ENCODE measurements around the gene TIFAB. TPM values are rescaled to one million over a fixed set of nuclear protein-coding genes. Genes with fewer than 3 reads are reported as not detected.

TIFAB gene
- total and polyA plus RNA-seq, 2 experiments from 2014 or later, result not detected

DNA sequence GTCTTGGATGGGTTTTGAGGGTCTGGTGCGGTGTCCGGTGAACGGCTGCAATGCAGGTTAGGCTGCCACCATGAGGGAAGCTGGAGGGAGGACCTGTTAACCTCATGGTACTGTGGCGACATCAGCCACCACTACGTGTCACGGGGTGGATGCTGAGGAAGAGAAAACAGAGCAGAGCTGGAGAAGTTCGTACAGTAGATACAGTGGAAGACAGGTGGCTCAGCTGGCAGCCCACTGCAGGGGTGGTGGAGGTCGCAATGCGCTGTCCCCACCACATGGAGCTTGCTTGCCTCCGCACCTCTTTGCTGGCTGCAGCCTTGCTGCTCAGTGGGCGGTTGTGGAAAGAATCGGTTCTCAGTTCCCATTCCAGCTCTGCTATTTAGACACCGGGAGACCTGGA is 7.8 kb downstream of the TIFAB start:
- ATAC-seq (no peak; the same call in 2 of the 3 replicates), DNase-seq (ENCODE audit: low spot score) (no peak)
- Mint-ChIP-seq H3K4me1 (peaks cover 15% of the 10 kb centered on the region; the same call in 2 of the 3 replicates), H3K27me3 (ENCODE audit: insufficient read depth, low read depth, poor library complexity) (peaks cover 9% of the 10 kb centered on the region), H3K36me3 (ENCODE audit: low read depth) (no peaks in the 10 kb centered on the region), H3K4me3 (no peak overlapping the region), H3K9me3 (0 out of 3 replicates have a peak, but pooled peaks cover 3% of the 10 kb centered on the region), H3K27ac (no peak overlapping the region)
- Histone ChIP-seq H3K79me2 (replicated peaks; ENCODE audit: insufficient read depth) (no peaks in the 10 kb centered on the region), H3K36me3 (ENCODE audit: insufficient read depth) (no peaks in the 10 kb centered on the region), H4K20me1 (replicated peaks; ENCODE audit: insufficient read depth) (no peaks in the 10 kb centered on the region), H3K27ac (ENCODE audit: low read depth) (no peak overlapping the region), H3K9me2 (ENCODE audit: insufficient read depth) (no peaks in the 10 kb centered on the region), H2AFZ (no peak overlapping the region), H3K4me2 (no peak overlapping the region), H3K27me3 (ENCODE audit: insufficient read depth) (no peaks in the 10 kb centered on the region), H3K4me3 (no peak overlapping the region), H3F3A (replicated peaks; ENCODE audit: low read depth) (no peaks in the 10 kb centered on the region), H3K4me1 (ENCODE audit: insufficient read depth) (no peaks in the 10 kb centered on the region)
- no peak for TF ChIP-seq EZH2 (IDR thresholded peaks at IDR 0.05; ENCODE audit: low read depth, unreplicated experiment)
- TF ChIP-seq STAT1 (IDR thresholded peaks at IDR 0.05; ENCODE audit: unreplicated experiment), result no peak
- TF ChIP-seq JUNB (IDR thresholded peaks at IDR 0.05; ENCODE audit: unreplicated experiment), result no peak
- TF ChIP-seq, protein P1, sequence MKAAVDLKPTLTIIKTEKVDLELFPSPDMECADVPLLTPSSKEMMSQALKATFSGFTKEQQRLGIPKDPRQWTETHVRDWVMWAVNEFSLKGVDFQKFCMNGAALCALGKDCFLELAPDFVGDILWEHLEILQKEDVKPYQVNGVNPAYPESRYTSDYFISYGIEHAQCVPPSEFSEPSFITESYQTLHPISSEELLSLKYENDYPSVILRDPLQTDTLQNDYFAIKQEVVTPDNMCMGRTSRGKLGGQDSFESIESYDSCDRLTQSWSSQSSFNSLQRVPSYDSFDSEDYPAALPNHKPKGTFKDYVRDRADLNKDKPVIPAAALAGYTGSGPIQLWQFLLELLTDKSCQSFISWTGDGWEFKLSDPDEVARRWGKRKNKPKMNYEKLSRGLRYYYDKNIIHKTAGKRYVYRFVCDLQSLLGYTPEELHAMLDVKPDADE (IDR thresholded peaks at IDR 0.05), result no peak
- no peak for TF ChIP-seq CREB1 (CRISPR knock-in tag; IDR thresholded peaks at IDR 0.05; ENCODE audit: low read depth)
- TF ChIP-seq POLR2AphosphoS5 (IDR thresholded peaks at IDR 0.05; ENCODE audit: low read depth), result no peak
- no peak for TF ChIP-seq NANOG (IDR thresholded peaks at IDR 0.05; ENCODE audit: borderline replicate concordance)
- no peak for TF ChIP-seq ZNF114 (CRISPR knock-in tag; IDR thresholded peaks at IDR 0.05)
- TF ChIP-seq, protein P2, sequence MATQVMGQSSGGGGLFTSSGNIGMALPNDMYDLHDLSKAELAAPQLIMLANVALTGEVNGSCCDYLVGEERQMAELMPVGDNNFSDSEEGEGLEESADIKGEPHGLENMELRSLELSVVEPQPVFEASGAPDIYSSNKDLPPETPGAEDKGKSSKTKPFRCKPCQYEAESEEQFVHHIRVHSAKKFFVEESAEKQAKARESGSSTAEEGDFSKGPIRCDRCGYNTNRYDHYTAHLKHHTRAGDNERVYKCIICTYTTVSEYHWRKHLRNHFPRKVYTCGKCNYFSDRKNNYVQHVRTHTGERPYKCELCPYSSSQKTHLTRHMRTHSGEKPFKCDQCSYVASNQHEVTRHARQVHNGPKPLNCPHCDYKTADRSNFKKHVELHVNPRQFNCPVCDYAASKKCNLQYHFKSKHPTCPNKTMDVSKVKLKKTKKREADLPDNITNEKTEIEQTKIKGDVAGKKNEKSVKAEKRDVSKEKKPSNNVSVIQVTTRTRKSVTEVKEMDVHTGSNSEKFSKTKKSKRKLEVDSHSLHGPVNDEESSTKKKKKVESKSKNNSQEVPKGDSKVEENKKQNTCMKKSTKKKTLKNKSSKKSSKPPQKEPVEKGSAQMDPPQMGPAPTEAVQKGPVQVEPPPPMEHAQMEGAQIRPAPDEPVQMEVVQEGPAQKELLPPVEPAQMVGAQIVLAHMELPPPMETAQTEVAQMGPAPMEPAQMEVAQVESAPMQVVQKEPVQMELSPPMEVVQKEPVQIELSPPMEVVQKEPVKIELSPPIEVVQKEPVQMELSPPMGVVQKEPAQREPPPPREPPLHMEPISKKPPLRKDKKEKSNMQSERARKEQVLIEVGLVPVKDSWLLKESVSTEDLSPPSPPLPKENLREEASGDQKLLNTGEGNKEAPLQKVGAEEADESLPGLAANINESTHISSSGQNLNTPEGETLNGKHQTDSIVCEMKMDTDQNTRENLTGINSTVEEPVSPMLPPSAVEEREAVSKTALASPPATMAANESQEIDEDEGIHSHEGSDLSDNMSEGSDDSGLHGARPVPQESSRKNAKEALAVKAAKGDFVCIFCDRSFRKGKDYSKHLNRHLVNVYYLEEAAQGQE (IDR thresholded peaks at IDR 0.05; ENCODE audit: unreplicated experiment), result no peak
- TF ChIP-seq, protein P3, sequence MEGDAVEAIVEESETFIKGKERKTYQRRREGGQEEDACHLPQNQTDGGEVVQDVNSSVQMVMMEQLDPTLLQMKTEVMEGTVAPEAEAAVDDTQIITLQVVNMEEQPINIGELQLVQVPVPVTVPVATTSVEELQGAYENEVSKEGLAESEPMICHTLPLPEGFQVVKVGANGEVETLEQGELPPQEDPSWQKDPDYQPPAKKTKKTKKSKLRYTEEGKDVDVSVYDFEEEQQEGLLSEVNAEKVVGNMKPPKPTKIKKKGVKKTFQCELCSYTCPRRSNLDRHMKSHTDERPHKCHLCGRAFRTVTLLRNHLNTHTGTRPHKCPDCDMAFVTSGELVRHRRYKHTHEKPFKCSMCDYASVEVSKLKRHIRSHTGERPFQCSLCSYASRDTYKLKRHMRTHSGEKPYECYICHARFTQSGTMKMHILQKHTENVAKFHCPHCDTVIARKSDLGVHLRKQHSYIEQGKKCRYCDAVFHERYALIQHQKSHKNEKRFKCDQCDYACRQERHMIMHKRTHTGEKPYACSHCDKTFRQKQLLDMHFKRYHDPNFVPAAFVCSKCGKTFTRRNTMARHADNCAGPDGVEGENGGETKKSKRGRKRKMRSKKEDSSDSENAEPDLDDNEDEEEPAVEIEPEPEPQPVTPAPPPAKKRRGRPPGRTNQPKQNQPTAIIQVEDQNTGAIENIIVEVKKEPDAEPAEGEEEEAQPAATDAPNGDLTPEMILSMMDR (conservative IDR thresholded peaks at IDR 0.05; ENCODE audit: low read depth in 2 of 2), result no peak
- TF ChIP-seq, protein P4, sequence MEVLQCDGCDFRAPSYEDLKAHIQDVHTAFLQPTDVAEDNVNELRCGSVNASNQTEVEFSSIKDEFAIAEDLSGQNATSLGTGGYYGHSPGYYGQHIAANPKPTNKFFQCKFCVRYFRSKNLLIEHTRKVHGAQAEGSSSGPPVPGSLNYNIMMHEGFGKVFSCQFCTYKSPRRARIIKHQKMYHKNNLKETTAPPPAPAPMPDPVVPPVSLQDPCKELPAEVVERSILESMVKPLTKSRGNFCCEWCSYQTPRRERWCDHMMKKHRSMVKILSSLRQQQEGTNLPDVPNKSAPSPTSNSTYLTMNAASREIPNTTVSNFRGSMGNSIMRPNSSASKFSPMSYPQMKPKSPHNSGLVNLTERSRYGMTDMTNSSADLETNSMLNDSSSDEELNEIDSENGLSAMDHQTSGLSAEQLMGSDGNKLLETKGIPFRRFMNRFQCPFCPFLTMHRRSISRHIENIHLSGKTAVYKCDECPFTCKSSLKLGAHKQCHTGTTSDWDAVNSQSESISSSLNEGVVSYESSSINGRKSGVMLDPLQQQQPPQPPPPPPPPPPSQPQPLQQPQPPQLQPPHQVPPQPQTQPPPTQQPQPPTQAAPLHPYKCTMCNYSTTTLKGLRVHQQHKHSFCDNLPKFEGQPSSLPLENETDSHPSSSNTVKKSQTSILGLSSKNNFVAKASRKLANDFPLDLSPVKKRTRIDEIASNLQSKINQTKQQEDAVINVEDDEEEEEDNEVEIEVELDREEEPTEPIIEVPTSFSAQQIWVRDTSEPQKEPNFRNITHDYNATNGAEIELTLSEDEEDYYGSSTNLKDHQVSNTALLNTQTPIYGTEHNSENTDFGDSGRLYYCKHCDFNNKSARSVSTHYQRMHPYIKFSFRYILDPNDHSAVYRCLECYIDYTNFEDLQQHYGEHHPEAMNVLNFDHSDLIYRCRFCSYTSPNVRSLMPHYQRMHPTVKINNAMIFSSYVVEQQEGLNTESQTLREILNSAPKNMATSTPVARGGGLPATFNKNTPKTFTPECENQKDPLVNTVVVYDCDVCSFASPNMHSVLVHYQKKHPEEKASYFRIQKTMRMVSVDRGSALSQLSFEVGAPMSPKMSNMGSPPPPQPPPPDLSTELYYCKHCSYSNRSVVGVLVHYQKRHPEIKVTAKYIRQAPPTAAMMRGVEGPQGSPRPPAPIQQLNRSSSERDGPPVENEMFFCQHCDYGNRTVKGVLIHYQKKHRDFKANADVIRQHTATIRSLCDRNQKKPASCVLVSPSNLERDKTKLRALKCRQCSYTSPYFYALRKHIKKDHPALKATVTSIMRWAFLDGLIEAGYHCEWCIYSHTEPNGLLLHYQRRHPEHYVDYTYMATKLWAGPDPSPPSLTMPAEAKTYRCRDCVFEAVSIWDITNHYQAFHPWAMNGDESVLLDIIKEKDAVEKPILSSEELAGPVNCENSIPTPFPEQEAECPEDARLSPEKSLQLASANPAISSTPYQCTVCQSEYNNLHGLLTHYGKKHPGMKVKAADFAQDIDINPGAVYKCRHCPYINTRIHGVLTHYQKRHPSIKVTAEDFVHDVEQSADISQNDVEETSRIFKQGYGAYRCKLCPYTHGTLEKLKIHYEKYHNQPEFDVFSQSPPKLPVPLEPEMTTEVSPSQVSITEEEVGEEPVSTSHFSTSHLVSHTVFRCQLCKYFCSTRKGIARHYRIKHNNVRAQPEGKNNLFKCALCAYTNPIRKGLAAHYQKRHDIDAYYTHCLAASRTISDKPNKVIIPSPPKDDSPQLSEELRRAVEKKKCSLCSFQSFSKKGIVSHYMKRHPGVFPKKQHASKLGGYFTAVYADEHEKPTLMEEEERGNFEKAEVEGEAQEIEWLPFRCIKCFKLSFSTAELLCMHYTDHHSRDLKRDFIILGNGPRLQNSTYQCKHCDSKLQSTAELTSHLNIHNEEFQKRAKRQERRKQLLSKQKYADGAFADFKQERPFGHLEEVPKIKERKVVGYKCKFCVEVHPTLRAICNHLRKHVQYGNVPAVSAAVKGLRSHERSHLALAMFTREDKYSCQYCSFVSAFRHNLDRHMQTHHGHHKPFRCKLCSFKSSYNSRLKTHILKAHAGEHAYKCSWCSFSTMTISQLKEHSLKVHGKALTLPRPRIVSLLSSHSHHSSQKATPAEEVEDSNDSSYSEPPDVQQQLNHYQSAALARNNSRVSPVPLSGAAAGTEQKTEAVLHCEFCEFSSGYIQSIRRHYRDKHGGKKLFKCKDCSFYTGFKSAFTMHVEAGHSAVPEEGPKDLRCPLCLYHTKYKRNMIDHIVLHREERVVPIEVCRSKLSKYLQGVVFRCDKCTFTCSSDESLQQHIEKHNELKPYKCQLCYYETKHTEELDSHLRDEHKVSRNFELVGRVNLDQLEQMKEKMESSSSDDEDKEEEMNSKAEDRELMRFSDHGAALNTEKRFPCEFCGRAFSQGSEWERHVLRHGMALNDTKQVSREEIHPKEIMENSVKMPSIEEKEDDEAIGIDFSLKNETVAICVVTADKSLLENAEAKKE (CRISPR knock-in tag; IDR thresholded peaks at IDR 0.05), result no peak
- no peak for TF ChIP-seq EZH2phosphoT487 (IDR thresholded peaks at IDR 0.05; ENCODE audit: unreplicated experiment)
- no peak for TF ChIP-seq ZNF331 (CRISPR knock-in tag; IDR thresholded peaks at IDR 0.05; ENCODE audit: low read depth)

All from GM23338 (cell line).